Measurements from ENCODE around the gene ATXN10.
"Not testable (repeated sequence)": the region's sequence is repeated elsewhere in the genome, so short reads cannot be mapped to it uniquely, and the experiment has no call there.

The ATXN10 gene, protein sequence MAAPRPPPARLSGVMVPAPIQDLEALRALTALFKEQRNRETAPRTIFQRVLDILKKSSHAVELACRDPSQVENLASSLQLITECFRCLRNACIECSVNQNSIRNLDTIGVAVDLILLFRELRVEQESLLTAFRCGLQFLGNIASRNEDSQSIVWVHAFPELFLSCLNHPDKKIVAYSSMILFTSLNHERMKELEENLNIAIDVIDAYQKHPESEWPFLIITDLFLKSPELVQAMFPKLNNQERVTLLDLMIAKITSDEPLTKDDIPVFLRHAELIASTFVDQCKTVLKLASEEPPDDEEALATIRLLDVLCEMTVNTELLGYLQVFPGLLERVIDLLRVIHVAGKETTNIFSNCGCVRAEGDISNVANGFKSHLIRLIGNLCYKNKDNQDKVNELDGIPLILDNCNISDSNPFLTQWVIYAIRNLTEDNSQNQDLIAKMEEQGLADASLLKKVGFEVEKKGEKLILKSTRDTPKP

GRCh38 chr22:45671783-45672563, at the start of gene ATXN10:
Gene ATXN10, plus strand, starts transcription at chr22:45671834. Its CDS starts 230 bp downstream, at chr22:45672064.
- peak; percentile 81 for DNase-seq (ENCODE audit: low spot score)
- no peak for TF ChIP-seq CTCF (IDR thresholded peaks at IDR 0.05)
- peak within 1 kb of the TSS; percentile 72 to 85 for H3K27ac ChIP-seq

GRCh38 chr22:45621836-45622600, 49.6 kb upstream of the ATXN10 start:
- no peak overlapping the region for H3K4me3 ChIP-seq
- TF ChIP-seq CTCF (IDR thresholded peaks at IDR 0.05) = no peak
- H3K27ac ChIP-seq = no peak overlapping the region
- no peak for DNase-seq (ENCODE audit: low spot score)

More at GRCh38 chr22:45671783-45672563, at the start of gene ATXN10:
- H3K4me3 ChIP-seq = peak within 1 kb of the TSS; percentile 83

DNA sequence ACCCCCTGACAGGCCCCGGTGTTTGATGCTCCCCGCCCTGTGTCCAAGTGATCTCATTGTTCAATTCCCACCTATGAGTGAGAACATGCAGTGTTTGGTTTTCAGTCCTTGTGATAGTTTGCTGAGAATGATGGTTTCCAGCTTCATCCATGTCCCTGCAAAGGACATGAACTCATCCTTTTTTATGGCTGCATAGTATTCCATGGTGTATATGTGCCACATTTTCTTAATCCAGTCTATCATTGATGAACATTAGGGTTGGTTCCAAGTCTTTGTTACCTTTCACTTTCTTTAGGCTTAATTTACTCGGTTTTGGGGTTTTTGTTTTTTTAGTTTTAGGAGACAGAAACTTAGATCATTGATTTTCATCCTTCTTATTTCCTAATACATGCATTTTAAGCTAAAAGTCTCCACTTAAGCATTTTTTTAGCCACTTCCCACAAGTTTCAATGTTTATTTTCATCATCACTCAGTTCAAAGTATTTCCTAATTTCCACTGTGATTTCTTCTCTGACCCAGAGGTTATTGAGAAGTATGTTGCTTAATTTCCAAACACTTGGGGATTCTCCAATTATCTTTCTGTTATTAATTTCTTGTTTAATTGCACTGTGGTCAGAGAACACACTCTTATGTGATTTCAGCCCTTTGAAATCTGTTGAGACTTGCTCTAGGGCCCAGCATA, 48.0 kb upstream of the ATXN10 start:
- not testable (repeated sequence) for H3K27ac ChIP-seq; DNase-seq (ENCODE audit: low spot score); H3K4me3 ChIP-seq

DNA sequence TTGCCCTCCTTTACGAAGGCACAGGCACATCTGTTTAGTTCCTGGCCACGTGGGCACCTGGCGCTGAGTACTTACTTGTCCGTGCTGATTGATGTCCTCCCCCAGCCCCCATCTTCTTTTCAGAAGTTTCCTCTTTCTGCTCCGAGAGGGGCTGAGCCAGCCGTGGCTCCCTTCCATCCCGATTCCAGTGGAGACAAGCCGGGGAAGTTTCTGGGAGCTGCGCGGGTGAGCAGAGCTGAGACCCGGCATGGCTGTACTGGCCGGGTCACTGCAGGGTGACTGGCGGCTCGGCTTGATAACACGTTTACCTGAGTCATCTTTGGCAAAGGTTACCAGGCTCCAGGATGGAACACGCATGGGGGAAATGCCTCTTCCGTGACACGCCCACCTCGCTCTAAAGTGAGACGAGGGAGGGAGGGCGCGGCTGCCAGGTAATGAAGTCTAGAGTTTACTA, 45.4 kb upstream of the ATXN10 start:
- DNase-seq (ENCODE audit: low spot score) = no peak
- Histone ChIP-seq H3K4me3 (no peak overlapping the region), H3K27ac (no peak overlapping the region)
- TF ChIP-seq CTCF (IDR thresholded peaks at IDR 0.05) = no peak

DNA sequence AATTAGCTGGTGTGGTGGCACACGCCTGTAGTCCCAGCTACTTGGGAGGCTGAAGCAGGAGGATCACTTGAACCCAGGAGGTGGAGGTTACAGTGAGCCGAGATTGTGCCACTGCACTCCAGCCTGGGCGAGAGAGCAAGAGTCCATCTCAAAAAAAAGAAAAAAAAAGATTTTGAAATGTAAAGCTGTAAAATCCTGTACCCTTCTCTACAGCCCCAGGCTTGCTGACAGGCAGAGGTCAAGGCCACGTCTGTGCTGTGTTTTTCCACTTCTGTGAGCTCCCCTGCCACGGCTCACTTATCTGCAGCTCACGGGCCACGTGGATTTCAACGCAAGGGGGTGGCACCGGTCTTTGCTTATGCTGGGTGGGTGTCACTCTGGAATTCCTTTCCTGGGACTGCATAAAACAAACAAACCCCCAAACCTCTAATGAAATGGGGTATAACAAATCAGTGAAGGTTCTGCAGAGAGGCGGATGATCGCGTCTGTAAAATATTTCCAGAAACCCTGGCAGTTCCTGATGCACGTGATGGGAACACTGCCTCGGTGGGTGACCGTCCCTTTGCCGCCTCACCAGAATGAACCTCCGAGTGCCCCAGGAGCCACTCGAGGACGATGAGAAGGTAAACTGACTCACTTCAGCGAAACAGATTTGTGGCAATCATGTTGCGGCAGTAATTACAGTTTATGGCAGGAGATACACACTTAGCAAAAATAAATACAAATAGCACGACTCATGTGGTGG, 44.0 kb upstream of the ATXN10 start:
- no peak overlapping the region for H3K4me3 ChIP-seq
- H3K27ac ChIP-seq = no peak overlapping the region
- DNase-seq (ENCODE audit: low spot score) = no peak
- no peak for TF ChIP-seq CTCF (IDR thresholded peaks at IDR 0.05)

DNA sequence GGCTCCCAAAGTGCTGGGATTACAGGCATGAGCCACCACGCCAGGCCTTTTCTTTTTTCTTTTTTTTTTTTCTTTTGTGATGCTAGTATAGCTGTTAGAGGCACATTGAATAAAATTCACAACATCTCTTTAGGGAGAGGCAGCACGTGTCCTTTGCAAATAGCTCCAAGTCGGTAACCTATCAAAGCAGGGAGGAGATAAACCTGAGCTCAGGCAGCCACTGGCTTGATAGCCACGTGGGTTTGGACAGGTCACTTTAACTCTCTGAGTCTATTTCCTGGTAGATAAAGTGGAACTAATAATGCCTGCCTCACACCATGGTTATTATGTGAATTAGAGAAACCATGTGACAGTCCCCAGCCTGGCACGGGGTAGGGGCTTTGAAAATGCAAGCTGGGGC, 43.1 kb upstream of the ATXN10 start:
- Histone ChIP-seq H3K4me3 (no peak overlapping the region), H3K27ac (no peak overlapping the region)
- DNase-seq (ENCODE audit: low spot score) = no peak
- TF ChIP-seq CTCF (IDR thresholded peaks at IDR 0.05) = no peak
